Heart left ventricle (tissue), 13 donors: ENCODE data around the gene MPP7.

ENCODE experiments used
- POLR2A ChIP-seq, 2 donors: fragments of 450-650 bp; IDR thresholded peaks; one replicate each; pipeline ENCODE4 v1.6.1; 2017; ENCODE audit warnings: antibody characterized with exemption in 2 of 2, mild to moderate bottlenecking in 2 of 2, moderate library complexity in 2 of 2
- TF ChIP-seq, protein P1 (sequence below), 12 donors: fragments of 200-600 bp; sonication (generic) in 4 of 12; IDR thresholded peaks; one replicate each; pipeline versions ENCODE4 v1.5.0 to v1.8.0; 2018 to 2022; ENCODE audit warnings: antibody characterized with exemption in 12 of 12, mild to moderate bottlenecking in 5 of 12
- donor health status: ischemic (EF 13 %, LVEDD 7.1; RV severe dilation, severe dysfunction).
- donor health status: DM: no; HTN: yes; CAD: no.
- donor health status: DM: no; HTN: no; CAD: no.
- donor health status: ischemic (EF 25% LVEDD 6.9; RV normal size, moderate dysfunction).
- donor health status: ischemic (EF 25% LVEDD 5.7; RV mildly dilated, moderate dysfunction).
- donor health status: ischemic (EF 35%, LVEDD 5.7; RV mildly dilated, moderate dysfunction).
- donor health status: nonischemic (EF 11% LVEDD 7.7; RV severe dilation, severe dysfunction).
- donor health status: DM: yes; HTN: yes; CAD: no.
- donor health status: PGD.
- donor health status: ischemic (EF 29% LVEDD 5.4; RV normal size, mild dysfunction).
- donor health status: nonischemic (EF 23%, LVEDD 6.1; RV moderate dilation, normal function).

DNA sequence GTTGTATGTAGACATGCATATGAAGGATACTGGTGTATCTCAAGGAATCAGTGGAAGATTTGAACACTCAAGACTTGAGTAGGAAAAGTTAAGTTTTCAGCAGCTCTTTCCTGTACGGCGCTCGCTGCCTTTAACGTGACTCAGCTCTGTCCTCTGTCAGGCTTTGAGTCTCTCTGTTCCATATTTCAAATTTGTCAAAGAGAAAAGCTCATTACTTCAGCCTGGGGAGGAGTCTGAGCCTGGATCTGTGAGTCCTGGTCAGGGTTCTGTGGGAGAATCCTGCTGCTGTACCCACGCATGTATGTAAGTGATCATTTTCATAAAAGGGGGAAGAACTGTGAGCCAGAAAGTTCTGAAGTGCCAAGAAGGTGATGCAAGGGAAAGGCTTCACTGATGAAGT, 13.8 kb upstream of the MPP7 start:
- TF ChIP-seq, protein P1, sequence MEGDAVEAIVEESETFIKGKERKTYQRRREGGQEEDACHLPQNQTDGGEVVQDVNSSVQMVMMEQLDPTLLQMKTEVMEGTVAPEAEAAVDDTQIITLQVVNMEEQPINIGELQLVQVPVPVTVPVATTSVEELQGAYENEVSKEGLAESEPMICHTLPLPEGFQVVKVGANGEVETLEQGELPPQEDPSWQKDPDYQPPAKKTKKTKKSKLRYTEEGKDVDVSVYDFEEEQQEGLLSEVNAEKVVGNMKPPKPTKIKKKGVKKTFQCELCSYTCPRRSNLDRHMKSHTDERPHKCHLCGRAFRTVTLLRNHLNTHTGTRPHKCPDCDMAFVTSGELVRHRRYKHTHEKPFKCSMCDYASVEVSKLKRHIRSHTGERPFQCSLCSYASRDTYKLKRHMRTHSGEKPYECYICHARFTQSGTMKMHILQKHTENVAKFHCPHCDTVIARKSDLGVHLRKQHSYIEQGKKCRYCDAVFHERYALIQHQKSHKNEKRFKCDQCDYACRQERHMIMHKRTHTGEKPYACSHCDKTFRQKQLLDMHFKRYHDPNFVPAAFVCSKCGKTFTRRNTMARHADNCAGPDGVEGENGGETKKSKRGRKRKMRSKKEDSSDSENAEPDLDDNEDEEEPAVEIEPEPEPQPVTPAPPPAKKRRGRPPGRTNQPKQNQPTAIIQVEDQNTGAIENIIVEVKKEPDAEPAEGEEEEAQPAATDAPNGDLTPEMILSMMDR (IDR thresholded peaks at IDR 0.05): no peak
- no peak for TF ChIP-seq POLR2A (IDR thresholded peaks at IDR 0.05)
